Pancreas (tissue), 10 donors: ENCODE measurements around the gene DPM2. TPM values are rescaled to one million over a fixed set of nuclear protein-coding genes. Genes with fewer than 3 reads are reported as not detected.
A peak's percentile ranks its signal among the peaks of the same experiment; 100 is the strongest.

Experiments
- ATAC-seq, 4 donors: fragments of 200-7000 bp; cut with Tn5 transposase; one replicate each; pipeline versions ENCODE4 v1.8.0 to v1.9.1; 2020; ENCODE audit warnings: mild to moderate bottlenecking in 4 of 4, moderate library complexity in 4 of 4
- DNase-seq, 6 donors: peaks; one replicate each; pipeline ENCODE4 v3.0.0-alpha.2; 2020
- FAIRE-seq: peaks from 2 replicates; lab custom pipeline; 2012; peaks lifted over from hg19 to GRCh38; lab: Jason Lieb, UNC
- H3K27ac ChIP-seq, 4 donors: fragments of 200-600 bp; sonication (generic); 1 replicate in 3 of 4; 2 replicates in 1 of 4; pipeline versions ENCODE4 v1.5.0 to v1.8.0; 2020
- H3K27me3 ChIP-seq, 4 donors: fragments of 200-600 bp; one replicate each; pipeline ENCODE4 v1.8.0; 2021
- H3K36me3 ChIP-seq, 3 donors: fragments of 200-600 bp; sonication (generic) in 1 of 3; one replicate each; pipeline versions ENCODE4 v1.5.0 to v1.8.0; 2020 to 2021
- H3K4me1 ChIP-seq, 3 donors: fragments of 200-600 bp; one replicate each; pipeline ENCODE4 v1.8.0; 2021
- H3K4me3 ChIP-seq, 4 donors: fragments of 200-600 bp; sonication (generic) in 2 of 4; one replicate each; pipeline versions ENCODE4 v1.5.0 to v1.8.0; 2020 to 2021
- H3K9me3 ChIP-seq, 4 donors: fragments of 200-600 bp; one replicate each; pipeline ENCODE4 v1.8.0; 2021
- CTCF ChIP-seq, 4 donors: fragments of 200-600 bp; sonication (generic) in 3 of 4; IDR thresholded peaks; one replicate each; pipeline versions ENCODE4 v1.5.0 to v1.8.0; 2021; ENCODE audit warnings: antibody characterized with exemption in 4 of 4
- WGBS, 2 donors: extraction: QIAGEN DNeasy Blood & Tissue Kit; methylation state at CpG; one replicate each; pipeline ENCODE4 v1.1.7; 2013; 5-methylcytosine and 5-hydroxymethylcytosine counted together
- intact Hi-C, 3 donors: fragments of 100-400 bp; cut with DNase I; formaldehyde crosslinking; loops; one replicate each; pipeline versions ENCODE4 v1.11.1 to v1.14.2; 2022
- polyA plus RNA-seq, 2 donors: library from polyadenylated mRNA; stranded (reverse); fragments of 200-250 nt; gene quantifications; one replicate each; pipeline ENCODE4 v1.2.3, GENCODE V29; 2013
- total RNA-seq, 6 donors: library from RNA; stranded (reverse); fragmentation: NEBNext Ultra II Directional in 4 of 6; extraction: Animal tissue kit (Norgen Biotek cat#: 25700) in 4 of 6; gene quantifications; one replicate each; pipeline versions ENCODE4 v1.2.1 to v1.2.4, GENCODE V29; 2021 to 2023
- donor health status: healthy with polysubstance abuse.
- donor health status: DM: no; HTN: no; CAD: no; lungs with moderate emphysema.
- donor health status: DM: no; HTN: no; CAD: no.
- donor health status: control.
- donor health status: control.
- donor health status: Bipolar disorder and iron deficiency.
- donor health status: DM: yes; HTN: yes; CAD: no.
- donor health status: DM: no; HTN: no; CAD: no.
- donor health status: DM: no; HTN: no; CAD: no.
- donor health status: DM: yes; HTN: yes; CAD: no.

DPM2 gene
- total and polyA plus RNA-seq, 8 donors: 19.6 to 56.8 (median 27.8) TPM

DNA sequence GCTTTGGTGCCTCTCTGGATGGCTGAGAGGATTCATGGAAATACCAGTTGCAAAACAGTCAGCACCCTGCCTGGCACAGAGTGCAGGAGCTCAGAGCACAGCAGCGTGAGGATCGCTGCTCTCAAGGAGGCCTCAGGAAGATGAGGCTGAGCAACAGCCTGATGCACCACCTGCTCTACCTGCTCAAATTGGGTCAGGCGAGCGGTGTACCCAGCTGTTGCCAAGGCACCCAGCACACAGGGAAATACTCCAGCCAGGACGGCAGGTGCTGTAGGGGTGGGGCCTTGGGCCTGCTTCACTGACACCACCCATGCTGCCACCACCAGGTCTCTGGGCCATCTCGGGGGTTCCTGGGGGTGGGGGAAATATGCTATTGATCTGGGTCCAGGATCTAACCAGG lies 38.8 kb upstream of the DPM2 start:
- FAIRE-seq (no peak), ATAC-seq (peak; percentile 33 to 52 (median 38)), DNase-seq (peak in 5 of 6 donors; percentile 78 to 92 (median 89))
- H3K27ac ChIP-seq: peak overlapping the region; percentile 73 to 82 (median 80)
- H3K36me3 ChIP-seq: no peaks in the 10 kb centered on the region
- peak overlapping the region in 2 of 4 donors; percentile 69 to 84 for H3K4me3 ChIP-seq
- WGBS, 2 donors: 20 to 21% methylated on average over 6 of the region's 6 CpGs
- no peak for TF ChIP-seq CTCF (IDR thresholded peaks at IDR 0.05)
- peaks cover 60 to 69% (median 62%) of the 10 kb centered on the region in 3 donors for H3K4me1 ChIP-seq
- intact Hi-C loops: no loop called here
- H3K9me3 ChIP-seq: no peaks in the 10 kb centered on the region
- H3K27me3 ChIP-seq: no peaks in the 10 kb centered on the region

DNA sequence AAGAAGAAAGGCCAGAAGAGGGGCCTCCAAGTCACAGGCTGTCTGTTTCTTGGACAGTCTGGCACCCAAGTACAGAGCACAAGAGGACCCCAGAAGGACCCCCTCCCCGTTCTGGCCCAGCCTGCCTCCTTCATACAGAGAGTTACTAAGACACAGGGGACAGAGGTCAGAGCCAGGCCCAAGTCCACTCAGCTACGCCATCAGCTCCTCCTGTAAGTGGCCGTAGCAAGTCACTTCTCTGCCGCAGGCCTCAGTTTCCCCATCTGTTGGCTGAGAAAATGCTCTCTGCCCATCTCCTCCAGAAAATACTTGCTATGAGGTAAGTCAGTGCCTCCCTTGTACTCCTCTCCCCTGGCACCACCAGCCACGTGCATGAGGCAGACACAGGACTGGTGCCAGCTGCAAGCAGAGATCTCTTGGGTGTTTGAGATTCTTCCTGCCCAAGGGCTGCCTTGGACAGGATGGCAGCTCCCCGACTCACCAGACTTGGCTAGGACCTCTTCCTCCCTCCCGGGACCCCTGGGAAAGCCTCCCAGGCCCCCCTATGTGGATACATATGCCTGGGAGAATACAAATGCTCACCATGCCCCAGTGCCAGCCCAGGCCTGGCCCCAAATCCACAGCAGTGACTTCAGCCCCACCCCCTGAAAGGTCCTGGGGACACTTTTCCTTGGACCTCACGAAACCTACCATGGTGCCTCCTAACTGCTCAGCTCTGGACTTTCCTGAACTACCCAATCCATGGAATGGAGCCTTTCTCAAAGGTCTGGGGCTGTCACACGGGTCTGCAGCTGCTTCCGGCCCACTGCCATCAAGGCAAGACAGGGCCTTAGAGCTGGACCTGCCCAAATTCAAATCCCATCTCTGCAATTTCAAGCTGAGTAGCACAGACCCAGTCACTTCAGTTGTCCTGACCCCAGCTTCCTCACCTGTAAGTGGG lies 38.0 kb upstream of the DPM2 start:
- peak overlapping the region in 2 of 4 donors; percentile 69 to 84 for H3K4me3 ChIP-seq
- H3K27me3 ChIP-seq: no peaks in the 10 kb centered on the region
- no peak for TF ChIP-seq CTCF (IDR thresholded peaks at IDR 0.05)
- intact Hi-C loops: no loop called here
- DNase-seq (peak in 2 of 6 donors; percentile 24 to 59), FAIRE-seq (no peak), ATAC-seq (no peak)
- no peaks in the 10 kb centered on the region for H3K36me3 ChIP-seq
- H3K9me3 ChIP-seq: no peaks in the 10 kb centered on the region
- H3K4me1 ChIP-seq: peaks cover 58 to 67% (median 67%) of the 10 kb centered on the region in 3 donors
- WGBS, 2 donors: 57 to 64% methylated on average over 10 of the region's 10 CpGs
- peak overlapping the region; percentile 73 to 82 (median 80) for H3K27ac ChIP-seq

- Histone ChIP-seq H3K36me3 (no peaks in the 10 kb centered on the region), H3K27me3 (no peaks in the 10 kb centered on the region), H3K4me3 (peak overlapping the region in 1 of 4 donors; percentile 4), H3K4me1 (peaks cover 58 to 69% (median 67%) of the 10 kb centered on the region in 3 donors), H3K27ac (peak overlapping the region; percentile 73 to 82 (median 78)), H3K9me3 (no peaks in the 10 kb centered on the region)
- DNase-seq: peak in 3 of 6 donors; percentile 36 to 82 (median 67)
- 38 to 41% methylated on average over 10 of the region's 10 CpGs for WGBS, 2 donors
- intact Hi-C loops: no loop called here
- no peak for ATAC-seq
- TF ChIP-seq CTCF (IDR thresholded peaks at IDR 0.05): no peak
- no peak for FAIRE-seq
Observed at GRCh38 chr9:127974769-127975261, 37.2 kb upstream of the DPM2 start.

- intact Hi-C loops: no loop called here
- WGBS, 2 donors: 26 to 31% methylated on average over 12 of the region's 12 CpGs
- Histone ChIP-seq H3K27ac (peak overlapping the region; percentile 73 to 82 (median 78)), H3K36me3 (no peaks in the 10 kb centered on the region), H3K4me3 (peak overlapping the region in 1 of 4 donors; percentile 4), H3K27me3 (no peaks in the 10 kb centered on the region), H3K9me3 (no peaks in the 10 kb centered on the region), H3K4me1 (peaks cover 61 to 76% (median 74%) of the 10 kb centered on the region in 3 donors)
- no peak for TF ChIP-seq CTCF (IDR thresholded peaks at IDR 0.05)
- DNase-seq: peak in 4 of 6 donors; percentile 29 to 82 (median 55)
- no peak for FAIRE-seq
- ATAC-seq: no peak
Observed at GRCh38 chr9:127974001-127974768, 36.5 kb upstream of the DPM2 start.
